ENCODE data around the gene HDAC11.
"Not testable (repeated sequence)": the region's sequence is repeated elsewhere in the genome, so short reads cannot be mapped to it uniquely, and the experiment has no call there.

Gene HDAC11

DNA sequence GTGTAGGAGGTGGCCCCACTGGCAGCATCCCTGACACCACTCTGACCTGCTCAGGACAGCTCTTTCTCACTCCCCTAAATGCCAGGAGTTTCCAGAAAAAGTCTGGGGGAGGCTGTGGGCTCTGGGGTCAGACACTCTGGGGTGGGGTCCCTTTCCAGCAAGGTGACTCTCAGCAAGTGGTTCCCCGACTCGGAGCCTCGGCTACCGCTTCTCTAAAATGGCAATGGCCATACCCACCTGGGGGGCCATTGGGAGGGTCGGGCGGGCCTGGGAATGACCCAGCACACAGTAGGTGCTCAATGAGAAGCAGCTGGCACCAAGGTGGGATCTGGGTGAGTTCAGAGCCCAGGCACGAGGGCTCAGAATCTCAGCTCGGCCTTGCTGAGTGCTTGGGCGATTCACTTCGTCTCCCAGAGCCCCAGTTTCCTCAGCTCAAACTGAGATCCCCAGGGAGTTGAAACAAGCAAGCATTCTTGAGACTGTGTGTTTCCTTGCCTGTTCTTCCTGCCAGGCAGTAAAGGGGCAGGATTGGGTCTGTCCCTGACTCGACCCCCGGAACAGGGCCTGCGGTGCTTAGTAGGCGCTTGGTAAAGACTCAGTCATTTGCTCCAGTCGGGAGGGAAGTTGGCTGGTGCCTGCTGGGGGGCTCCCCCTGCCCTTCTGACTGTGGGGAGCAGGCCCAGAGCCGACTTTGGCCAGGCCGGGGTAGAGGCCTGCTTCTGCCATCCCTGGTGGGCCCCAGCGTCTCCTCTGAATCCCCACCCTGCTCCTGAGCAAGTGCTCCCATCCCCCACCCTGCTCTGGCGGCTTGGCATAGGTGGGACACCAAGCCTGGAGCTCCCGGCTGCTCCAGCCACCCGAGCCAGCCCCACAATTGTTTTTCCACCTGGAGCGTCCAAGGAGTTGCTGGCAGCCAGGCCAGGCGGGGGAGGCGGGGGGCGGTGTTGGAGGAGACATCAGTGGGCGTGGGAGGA lies 36.0 kb downstream of the HDAC11 start:
- DNase-seq (ENCODE audit: insufficient read length) = no peak
- no peak for FAIRE-seq
- TF ChIP-seq TAF1 (IDR thresholded peaks at IDR 0.05; ENCODE audit: borderline replicate concordance, low read depth, low read length) (no peak), POLR2A (IDR thresholded peaks at IDR 0.05; ENCODE audit: low read depth, low read length) (no peak), POLR2AphosphoS5 (IDR thresholded peaks at IDR 0.05; ENCODE audit: low read depth, low read length) (no peak)

DNA sequence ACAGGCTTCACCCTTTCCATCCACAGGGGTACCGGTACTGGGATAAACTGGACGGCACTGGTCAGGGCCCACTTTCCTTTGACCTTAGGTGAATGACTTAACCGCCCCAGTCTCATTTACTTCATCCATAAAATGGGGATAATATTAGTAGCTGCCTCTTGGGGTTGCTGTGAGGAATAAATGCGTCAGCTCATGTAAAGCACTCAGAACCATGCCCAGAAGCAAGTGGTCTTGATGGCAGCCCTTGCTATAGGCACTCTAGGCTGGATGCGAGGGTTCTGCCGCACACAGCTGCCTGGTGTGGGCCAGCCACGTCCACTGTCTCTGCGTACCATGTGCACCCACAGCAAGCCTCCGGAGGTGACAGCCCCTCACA lies 36.6 kb downstream of the HDAC11 start:
- no peak for FAIRE-seq
- TF ChIP-seq TAF1 (IDR thresholded peaks at IDR 0.05; ENCODE audit: borderline replicate concordance, low read depth, low read length) (no peak), POLR2AphosphoS5 (IDR thresholded peaks at IDR 0.05; ENCODE audit: low read depth, low read length) (no peak), POLR2A (IDR thresholded peaks at IDR 0.05; ENCODE audit: low read depth, low read length) (no peak)
- no peak for DNase-seq (ENCODE audit: insufficient read length)

- TF ChIP-seq POLR2AphosphoS5 (IDR thresholded peaks at IDR 0.05; ENCODE audit: low read depth, low read length) = no peak
- no peak for TF ChIP-seq TAF1 (IDR thresholded peaks at IDR 0.05; ENCODE audit: borderline replicate concordance, low read depth, low read length)
- TF ChIP-seq POLR2A (IDR thresholded peaks at IDR 0.05; ENCODE audit: low read depth, low read length) = no peak
- DNase-seq (ENCODE audit: insufficient read length) (no peak), FAIRE-seq (no peak)
Observed at GRCh38 chr3:13517253-13517977, 37.3 kb downstream of the HDAC11 start.

DNA sequence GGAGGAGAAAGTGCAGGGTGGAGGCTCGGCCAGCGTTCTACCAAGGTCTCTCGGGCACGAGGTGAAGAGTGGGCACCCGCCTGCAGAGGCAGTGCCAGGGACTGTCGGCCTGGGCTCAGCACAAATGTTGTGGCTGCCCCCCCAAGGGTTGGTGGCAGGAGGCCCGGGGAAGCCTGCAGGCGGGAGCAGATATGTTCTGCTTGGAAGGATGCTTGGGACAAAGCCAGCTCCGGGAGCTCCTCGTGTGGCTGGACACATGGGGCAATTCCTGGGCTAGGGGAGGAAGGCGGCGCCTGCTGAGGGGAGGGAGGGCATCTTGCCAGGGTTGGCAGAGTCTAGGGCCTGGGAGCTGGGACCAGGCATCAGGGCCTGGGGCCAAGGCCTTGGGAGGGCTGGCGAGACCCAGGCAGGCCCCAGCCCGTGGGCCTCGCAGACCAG lies 38.4 kb downstream of the HDAC11 start:
- no peak for DNase-seq (ENCODE audit: insufficient read length)
- FAIRE-seq = no peak
- TF ChIP-seq POLR2A (IDR thresholded peaks at IDR 0.05; ENCODE audit: low read depth, low read length) = no peak
- TF ChIP-seq TAF1 (IDR thresholded peaks at IDR 0.05; ENCODE audit: borderline replicate concordance, low read depth, low read length) = no peak
- TF ChIP-seq POLR2AphosphoS5 (IDR thresholded peaks at IDR 0.05; ENCODE audit: low read depth, low read length) = no peak

- no peak for FAIRE-seq
- TF ChIP-seq POLR2AphosphoS5 (IDR thresholded peaks at IDR 0.05; ENCODE audit: low read depth, low read length) (no peak), TAF1 (IDR thresholded peaks at IDR 0.05; ENCODE audit: borderline replicate concordance, low read depth, low read length) (no peak), POLR2A (IDR thresholded peaks at IDR 0.05; ENCODE audit: low read depth, low read length) (no peak)
- DNase-seq (ENCODE audit: insufficient read length) = no peak
Observed at GRCh38 chr3:13519006-13519791, 39.1 kb downstream of the HDAC11 start.

DNA sequence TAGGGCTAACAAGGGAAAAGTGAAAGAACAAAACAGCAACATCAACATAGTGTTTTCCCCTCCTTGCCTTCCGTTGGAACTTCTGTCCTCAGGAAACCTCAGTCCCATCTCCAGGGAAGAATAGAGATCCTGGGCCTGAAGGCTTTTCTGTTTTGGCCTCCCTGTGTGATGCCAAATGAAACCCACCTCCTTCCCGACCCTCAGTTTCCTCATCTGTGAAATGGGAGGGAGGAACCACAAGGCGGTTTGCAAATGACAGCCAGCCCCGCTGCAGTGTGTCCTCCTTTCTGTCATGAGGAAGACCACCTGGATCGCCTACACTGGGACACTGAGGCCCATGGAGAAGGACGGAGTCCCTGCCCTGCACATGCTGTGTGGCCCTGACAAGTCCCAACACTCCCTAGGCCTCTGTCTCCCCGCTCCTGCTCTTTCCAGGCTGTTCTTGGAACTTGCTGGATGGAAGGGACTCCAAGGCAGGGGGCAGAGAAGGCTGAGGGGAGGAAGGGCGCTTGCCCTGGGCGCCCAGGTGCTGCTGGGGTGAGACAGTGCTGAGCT lies 40.3 kb downstream of the HDAC11 start:
- no peak for DNase-seq (ENCODE audit: insufficient read length)
- FAIRE-seq = no peak
- TF ChIP-seq TAF1 (IDR thresholded peaks at IDR 0.05; ENCODE audit: borderline replicate concordance, low read depth, low read length) = no peak
- no peak for TF ChIP-seq POLR2AphosphoS5 (IDR thresholded peaks at IDR 0.05; ENCODE audit: low read depth, low read length)
- no peak for TF ChIP-seq POLR2A (IDR thresholded peaks at IDR 0.05; ENCODE audit: low read depth, low read length)

- no peak for TF ChIP-seq TAF1 (IDR thresholded peaks at IDR 0.05; ENCODE audit: borderline replicate concordance, low read depth, low read length)
- no peak for TF ChIP-seq POLR2A (IDR thresholded peaks at IDR 0.05; ENCODE audit: low read depth, low read length)
- no peak for TF ChIP-seq POLR2AphosphoS5 (IDR thresholded peaks at IDR 0.05; ENCODE audit: low read depth, low read length)
- DNase-seq (ENCODE audit: insufficient read length) = no peak
- FAIRE-seq = no peak
Observed at GRCh38 chr3:13521309-13521708, 41.2 kb downstream of the HDAC11 start.

- not testable (repeated sequence) for FAIRE-seq
Observed at GRCh38 chr3:13521749-13522148, 41.6 kb downstream of the HDAC11 start.

GRCh38 chr3:13522236-13522635 lies 42.1 kb downstream of the HDAC11 start:
- no peak for FAIRE-seq
- DNase-seq (ENCODE audit: insufficient read length) = no peak
- no peak for TF ChIP-seq TAF1 (IDR thresholded peaks at IDR 0.05; ENCODE audit: borderline replicate concordance, low read depth, low read length)
- no peak for TF ChIP-seq POLR2AphosphoS5 (IDR thresholded peaks at IDR 0.05; ENCODE audit: low read depth, low read length)
- TF ChIP-seq POLR2A (IDR thresholded peaks at IDR 0.05; ENCODE audit: low read depth, low read length) = no peak

More at GRCh38 chr3:13521749-13522148, 41.6 kb downstream of the HDAC11 start:
- DNase-seq (ENCODE audit: insufficient read length) = not testable (repeated sequence)

GRCh38 chr3:13524979-13525669 lies 45.0 kb downstream of the HDAC11 start:
- no peak for DNase-seq (ENCODE audit: insufficient read length)
- no peak for FAIRE-seq
- TF ChIP-seq POLR2AphosphoS5 (IDR thresholded peaks at IDR 0.05; ENCODE audit: low read depth, low read length) (no peak), POLR2A (IDR thresholded peaks at IDR 0.05; ENCODE audit: low read depth, low read length) (no peak), TAF1 (IDR thresholded peaks at IDR 0.05; ENCODE audit: borderline replicate concordance, low read depth, low read length) (no peak)

Measured in GM12892 (cell line).